ENCODE measurements around the gene MLLT10.
"Not testable (repeated sequence)": the region's sequence is repeated elsewhere in the genome, so short reads cannot be mapped to it uniquely, and the experiment has no call there.

The MLLT10 gene

GRCh38 chr10:21588159-21588558, 54.1 kb downstream of the MLLT10 start:
- H3K4me3 ChIP-seq (ENCODE audit: low read length); H3K4me1 ChIP-seq (ENCODE audit: control insufficient read depth, insufficient read depth, low read length); H3K9me3 ChIP-seq (ENCODE audit: control insufficient read depth, low read length); H3K9ac ChIP-seq (ENCODE audit: low read length); H3K27me3 ChIP-seq (ENCODE audit: control insufficient read depth, insufficient read depth, low read length); H3K36me3 ChIP-seq (ENCODE audit: control insufficient read depth, insufficient read depth, low read length): not testable (repeated sequence)

- no peaks in the 10 kb centered on the region for H3K9me3 ChIP-seq (ENCODE audit: control insufficient read depth, low read length)
- no peaks in the 10 kb centered on the region for H3K4me1 ChIP-seq (ENCODE audit: control insufficient read depth, insufficient read depth, low read length)
- no peak overlapping the region for H3K9ac ChIP-seq (ENCODE audit: low read length)
- no peak overlapping the region for H3K4me3 ChIP-seq (ENCODE audit: low read length)
- H3K36me3 ChIP-seq (ENCODE audit: control insufficient read depth, insufficient read depth, low read length): no peaks in the 10 kb centered on the region
- no peaks in the 10 kb centered on the region for H3K27me3 ChIP-seq (ENCODE audit: control insufficient read depth, insufficient read depth, low read length)
These were observed 60.0 kb downstream of the MLLT10 start for GRCh38 chr10:21593986-21594385.

GRCh38 chr10:21599582-21599981, 65.5 kb downstream of the MLLT10 start:
- Histone ChIP-seq H3K4me3 (ENCODE audit: low read length) (no peak overlapping the region), H3K9me3 (ENCODE audit: control insufficient read depth, low read length) (no peaks in the 10 kb centered on the region), H3K9ac (ENCODE audit: low read length) (no peak overlapping the region), H3K27me3 (ENCODE audit: control insufficient read depth, insufficient read depth, low read length) (no peaks in the 10 kb centered on the region), H3K4me1 (ENCODE audit: control insufficient read depth, insufficient read depth, low read length) (no peaks in the 10 kb centered on the region), H3K36me3 (ENCODE audit: control insufficient read depth, insufficient read depth, low read length) (no peaks in the 10 kb centered on the region)

GRCh38 chr10:21600804-21601433, 66.9 kb downstream of the MLLT10 start:
- H3K36me3 ChIP-seq (ENCODE audit: control insufficient read depth, insufficient read depth, low read length): no peaks in the 10 kb centered on the region
- no peak overlapping the region for H3K4me3 ChIP-seq (ENCODE audit: low read length)
- no peaks in the 10 kb centered on the region for H3K4me1 ChIP-seq (ENCODE audit: control insufficient read depth, insufficient read depth, low read length)

GRCh38 chr10:21602313-21602712, 68.3 kb downstream of the MLLT10 start:
- Histone ChIP-seq H3K4me3 (ENCODE audit: low read length) (no peak overlapping the region), H3K27me3 (ENCODE audit: control insufficient read depth, insufficient read depth, low read length) (no peaks in the 10 kb centered on the region), H3K9ac (ENCODE audit: low read length) (no peak overlapping the region), H3K4me1 (ENCODE audit: control insufficient read depth, insufficient read depth, low read length) (no peaks in the 10 kb centered on the region), H3K9me3 (ENCODE audit: control insufficient read depth, low read length) (no peaks in the 10 kb centered on the region), H3K36me3 (ENCODE audit: control insufficient read depth, insufficient read depth, low read length) (no peaks in the 10 kb centered on the region)

More at GRCh38 chr10:21600804-21601433, 66.9 kb downstream of the MLLT10 start:
- Histone ChIP-seq H3K9me3 (ENCODE audit: control insufficient read depth, low read length) (no peaks in the 10 kb centered on the region), H3K27me3 (ENCODE audit: control insufficient read depth, insufficient read depth, low read length) (no peaks in the 10 kb centered on the region), H3K9ac (ENCODE audit: low read length) (no peak overlapping the region)

- Histone ChIP-seq H3K4me3 (ENCODE audit: low read length) (no peak overlapping the region), H3K4me1 (ENCODE audit: control insufficient read depth, insufficient read depth, low read length) (no peaks in the 10 kb centered on the region), H3K36me3 (ENCODE audit: control insufficient read depth, insufficient read depth, low read length) (no peaks in the 10 kb centered on the region), H3K9me3 (ENCODE audit: control insufficient read depth, low read length) (no peaks in the 10 kb centered on the region), H3K9ac (ENCODE audit: low read length) (no peak overlapping the region), H3K27me3 (ENCODE audit: control insufficient read depth, insufficient read depth, low read length) (no peaks in the 10 kb centered on the region)
These were observed 69.7 kb downstream of the MLLT10 start for GRCh38 chr10:21603721-21604120.

GRCh38 chr10:21604651-21605050, 70.6 kb downstream of the MLLT10 start:
- Histone ChIP-seq H3K36me3 (ENCODE audit: control insufficient read depth, insufficient read depth, low read length) (no peaks in the 10 kb centered on the region), H3K4me3 (ENCODE audit: low read length) (no peak overlapping the region), H3K27me3 (ENCODE audit: control insufficient read depth, insufficient read depth, low read length) (no peaks in the 10 kb centered on the region), H3K9me3 (ENCODE audit: control insufficient read depth, low read length) (no peaks in the 10 kb centered on the region), H3K9ac (ENCODE audit: low read length) (no peak overlapping the region), H3K4me1 (ENCODE audit: control insufficient read depth, insufficient read depth, low read length) (no peaks in the 10 kb centered on the region)

GRCh38 chr10:21607907-21608306, 73.9 kb downstream of the MLLT10 start:
- no peaks in the 10 kb centered on the region for H3K9me3 ChIP-seq (ENCODE audit: control insufficient read depth, low read length)
- no peak overlapping the region for H3K9ac ChIP-seq (ENCODE audit: low read length)
- no peaks in the 10 kb centered on the region for H3K27me3 ChIP-seq (ENCODE audit: control insufficient read depth, insufficient read depth, low read length)
- H3K4me3 ChIP-seq (ENCODE audit: low read length): no peak overlapping the region
- no peaks in the 10 kb centered on the region for H3K36me3 ChIP-seq (ENCODE audit: control insufficient read depth, insufficient read depth, low read length)
- H3K4me1 ChIP-seq (ENCODE audit: control insufficient read depth, insufficient read depth, low read length): no peaks in the 10 kb centered on the region

- Histone ChIP-seq H3K9me3 (ENCODE audit: control insufficient read depth, low read length) (no peaks in the 10 kb centered on the region), H3K4me1 (ENCODE audit: control insufficient read depth, insufficient read depth, low read length) (no peaks in the 10 kb centered on the region), H3K4me3 (ENCODE audit: low read length) (no peak overlapping the region), H3K27me3 (ENCODE audit: control insufficient read depth, insufficient read depth, low read length) (no peaks in the 10 kb centered on the region), H3K36me3 (ENCODE audit: control insufficient read depth, insufficient read depth, low read length) (no peaks in the 10 kb centered on the region), H3K9ac (ENCODE audit: low read length) (no peak overlapping the region)
These were observed 80.0 kb downstream of the MLLT10 start for GRCh38 chr10:21614000-21614399.

GRCh38 chr10:21617267-21617666, 83.2 kb downstream of the MLLT10 start:
- Histone ChIP-seq H3K4me3 (ENCODE audit: low read length) (no peak overlapping the region), H3K9me3 (ENCODE audit: control insufficient read depth, low read length) (no peaks in the 10 kb centered on the region)

GRCh38 chr10:21623291-21623690, 89.3 kb downstream of the MLLT10 start:
- Histone ChIP-seq H3K36me3 (ENCODE audit: control insufficient read depth, insufficient read depth, low read length) (no peaks in the 10 kb centered on the region), H3K9ac (ENCODE audit: low read length) (no peak overlapping the region), H3K9me3 (ENCODE audit: control insufficient read depth, low read length) (no peaks in the 10 kb centered on the region), H3K4me3 (ENCODE audit: low read length) (no peak overlapping the region), H3K27me3 (ENCODE audit: control insufficient read depth, insufficient read depth, low read length) (no peaks in the 10 kb centered on the region), H3K4me1 (ENCODE audit: control insufficient read depth, insufficient read depth, low read length) (no peaks in the 10 kb centered on the region)

More at GRCh38 chr10:21617267-21617666, 83.2 kb downstream of the MLLT10 start:
- Histone ChIP-seq H3K4me1 (ENCODE audit: control insufficient read depth, insufficient read depth, low read length) (no peaks in the 10 kb centered on the region), H3K9ac (ENCODE audit: low read length) (no peak overlapping the region), H3K27me3 (ENCODE audit: control insufficient read depth, insufficient read depth, low read length) (no peaks in the 10 kb centered on the region), H3K36me3 (ENCODE audit: control insufficient read depth, insufficient read depth, low read length) (no peaks in the 10 kb centered on the region)

- not testable (repeated sequence) for H3K4me1 ChIP-seq (ENCODE audit: control insufficient read depth, insufficient read depth, low read length); H3K36me3 ChIP-seq (ENCODE audit: control insufficient read depth, insufficient read depth, low read length); H3K9ac ChIP-seq (ENCODE audit: low read length); H3K27me3 ChIP-seq (ENCODE audit: control insufficient read depth, insufficient read depth, low read length); H3K4me3 ChIP-seq (ENCODE audit: low read length); H3K9me3 ChIP-seq (ENCODE audit: control insufficient read depth, low read length)
These were observed 90.4 kb downstream of the MLLT10 start for GRCh38 chr10:21624421-21624820.

GRCh38 chr10:21624951-21625350, 90.9 kb downstream of the MLLT10 start:
- Histone ChIP-seq H3K36me3 (ENCODE audit: control insufficient read depth, insufficient read depth, low read length) (no peaks in the 10 kb centered on the region), H3K9ac (ENCODE audit: low read length) (no peak overlapping the region), H3K27me3 (ENCODE audit: control insufficient read depth, insufficient read depth, low read length) (no peaks in the 10 kb centered on the region), H3K4me3 (ENCODE audit: low read length) (no peak overlapping the region), H3K4me1 (ENCODE audit: control insufficient read depth, insufficient read depth, low read length) (no peaks in the 10 kb centered on the region), H3K9me3 (ENCODE audit: control insufficient read depth, low read length) (no peaks in the 10 kb centered on the region)
